ENCODE results near the gene PHLPP2. TPM values are rescaled to one million over a fixed set of nuclear protein-coding genes. Genes with fewer than 3 reads are reported as not detected.

PHLPP2 gene
- total and polyA plus RNA-seq, 2 donors (not counting 1 experiment from before 2014, with no cell fraction given) = 9.7 to 13.2 TPM

GRCh38 chr16:71681360-71681759 lies 43.1 kb downstream of the PHLPP2 start:
- DNase-seq (ENCODE audit: low read depth in 2 of 2) = no peak
- Histone ChIP-seq H3K36me3 (ENCODE audit: control insufficient read depth, insufficient read depth, low read length) (peaks cover 1% of the 10 kb centered on the region), H3K4me3 (replicated peaks in 1 of 4; ENCODE audit: control extremely low read depth in 1 of 4, insufficient read depth in 1 of 4, low read depth in 3 of 4, low read length in 4 of 4) (no peak overlapping the region), H3K79me2 (ENCODE audit: control insufficient read depth, insufficient read depth, low read length) (no peaks in the 10 kb centered on the region), H3K27me3 (ENCODE audit: control insufficient read depth, insufficient read depth, low read length) (no peaks in the 10 kb centered on the region), H3K9ac (ENCODE audit: insufficient read depth, low read length) (no peak overlapping the region), H3K4me1 (ENCODE audit: control insufficient read depth, extremely low read depth, insufficient read depth, low read length) (no peaks in the 10 kb centered on the region), H2AFZ (ENCODE audit: low read length) (no peak overlapping the region), H3K4me2 (ENCODE audit: extremely low read depth, insufficient read depth, low read length) (no peak overlapping the region), H3K9me3 (ENCODE audit: control insufficient read depth, insufficient read depth, low read depth, low read length) (no peaks in the 10 kb centered on the region), H4K20me1 (ENCODE audit: control insufficient read depth, extremely low read depth, insufficient read depth, low read length) (no peaks in the 10 kb centered on the region), H3K27ac (ENCODE audit: insufficient read depth, low read length) (no peak overlapping the region)
- no peak for TF ChIP-seq EZH2 (IDR thresholded peaks at IDR 0.05; ENCODE audit: low read length, missing control alignments)
- no peak for TF ChIP-seq CTCF (conservative IDR thresholded peaks at IDR 0.05 in 1 of 2, IDR thresholded peaks at IDR 0.05 in 1 of 2; ENCODE audit: low read depth in 1 of 2, low read length in 2 of 2)

GRCh38 chr16:71676236-71676635 lies 48.3 kb downstream of the PHLPP2 start:
- TF ChIP-seq CTCF (conservative IDR thresholded peaks at IDR 0.05 in 1 of 2, IDR thresholded peaks at IDR 0.05 in 1 of 2; ENCODE audit: low read depth in 1 of 2, low read length in 2 of 2) (no peak), EZH2 (IDR thresholded peaks at IDR 0.05; ENCODE audit: low read length, missing control alignments) (no peak)
- no peaks in the 10 kb centered on the region for H3K4me1 ChIP-seq (ENCODE audit: control insufficient read depth, extremely low read depth, insufficient read depth, low read length)
- peaks cover 1% of the 10 kb centered on the region for H3K36me3 ChIP-seq (ENCODE audit: control insufficient read depth, insufficient read depth, low read length)
- no peak for DNase-seq (ENCODE audit: low read depth in 2 of 2)
- no peak overlapping the region for H3K4me2 ChIP-seq (ENCODE audit: extremely low read depth, insufficient read depth, low read length)
- no peaks in the 10 kb centered on the region for H3K9me3 ChIP-seq (ENCODE audit: control insufficient read depth, insufficient read depth, low read depth, low read length)
- no peaks in the 10 kb centered on the region for H4K20me1 ChIP-seq (ENCODE audit: control insufficient read depth, extremely low read depth, insufficient read depth, low read length)
- H2AFZ ChIP-seq (ENCODE audit: low read length) = no peak overlapping the region
- H3K4me3 ChIP-seq (replicated peaks in 1 of 4; ENCODE audit: control extremely low read depth in 1 of 4, insufficient read depth in 1 of 4, low read depth in 3 of 4, low read length in 4 of 4) = no peak overlapping the region
- no peaks in the 10 kb centered on the region for H3K79me2 ChIP-seq (ENCODE audit: control insufficient read depth, insufficient read depth, low read length)
- no peak overlapping the region for H3K27ac ChIP-seq (ENCODE audit: insufficient read depth, low read length)
- H3K9ac ChIP-seq (ENCODE audit: insufficient read depth, low read length) = no peak overlapping the region
- H3K27me3 ChIP-seq (ENCODE audit: control insufficient read depth, insufficient read depth, low read length) = no peaks in the 10 kb centered on the region

- H3K9ac ChIP-seq (ENCODE audit: insufficient read depth, low read length) = no peak overlapping the region
- TF ChIP-seq EZH2 (IDR thresholded peaks at IDR 0.05; ENCODE audit: low read length, missing control alignments) = no peak
- TF ChIP-seq CTCF (conservative IDR thresholded peaks at IDR 0.05 in 1 of 2, IDR thresholded peaks at IDR 0.05 in 1 of 2; ENCODE audit: low read depth in 1 of 2, low read length in 2 of 2) = no peak
- no peaks in the 10 kb centered on the region for H3K4me1 ChIP-seq (ENCODE audit: control insufficient read depth, extremely low read depth, insufficient read depth, low read length)
- no peaks in the 10 kb centered on the region for H4K20me1 ChIP-seq (ENCODE audit: control insufficient read depth, extremely low read depth, insufficient read depth, low read length)
- H3K36me3 ChIP-seq (ENCODE audit: control insufficient read depth, insufficient read depth, low read length) = peaks cover 1% of the 10 kb centered on the region
- no peaks in the 10 kb centered on the region for H3K79me2 ChIP-seq (ENCODE audit: control insufficient read depth, insufficient read depth, low read length)
- H2AFZ ChIP-seq (ENCODE audit: low read length) = no peak overlapping the region
- no peaks in the 10 kb centered on the region for H3K9me3 ChIP-seq (ENCODE audit: control insufficient read depth, insufficient read depth, low read depth, low read length)
- no peak overlapping the region for H3K4me2 ChIP-seq (ENCODE audit: extremely low read depth, insufficient read depth, low read length)
- peak in 1 of 2 donors; percentile 20 for DNase-seq (ENCODE audit: low read depth in 2 of 2)
- H3K27ac ChIP-seq (ENCODE audit: insufficient read depth, low read length) = no peak overlapping the region
- H3K4me3 ChIP-seq (replicated peaks in 1 of 4; ENCODE audit: control extremely low read depth in 1 of 4, insufficient read depth in 1 of 4, low read depth in 3 of 4, low read length in 4 of 4) = no peak overlapping the region
- H3K27me3 ChIP-seq (ENCODE audit: control insufficient read depth, insufficient read depth, low read length) = no peaks in the 10 kb centered on the region
These were observed 49.1 kb downstream of the PHLPP2 start for GRCh38 chr16:71675380-71675779.
